ENCODE data around the gene FUT8.

The FUT8 gene

GRCh38 chr14:65566820-65567522 lies 154.4 kb downstream of the FUT8 start:
- DNase-seq: no peak

GRCh38 chr14:65574611-65575010 lies 162.1 kb downstream of the FUT8 start:
- no peak for DNase-seq

- no peak for DNase-seq
Measured at GRCh38 chr14:65575389-65575788, 162.9 kb downstream of the FUT8 start.

- no peak for DNase-seq
Measured at GRCh38 chr14:65580973-65581372, 168.4 kb downstream of the FUT8 start.

GRCh38 chr14:65581378-65581777 lies 168.8 kb downstream of the FUT8 start:
- no peak for DNase-seq

GRCh38 chr14:65581799-65582198 lies 169.3 kb downstream of the FUT8 start:
- DNase-seq: no peak

GRCh38 chr14:65585216-65585615 lies 172.7 kb downstream of the FUT8 start:
- no peak for DNase-seq

- no peak for DNase-seq
Measured at GRCh38 chr14:65588426-65589140, 176.1 kb downstream of the FUT8 start.

- DNase-seq: no peak
Measured at GRCh38 chr14:65594153-65594881, 181.8 kb downstream of the FUT8 start.

GRCh38 chr14:65594882-65595237 lies 182.3 kb downstream of the FUT8 start:
- DNase-seq: no peak

- DNase-seq: no peak
Measured at GRCh38 chr14:65599375-65599774, 186.8 kb downstream of the FUT8 start.

GRCh38 chr14:65600742-65601141 lies 188.2 kb downstream of the FUT8 start:
- DNase-seq: no peak

GRCh38 chr14:65604535-65604934 lies 192.0 kb downstream of the FUT8 start:
- DNase-seq: no peak

GRCh38 chr14:65604936-65605335 lies 192.4 kb downstream of the FUT8 start:
- no peak for DNase-seq

GRCh38 chr14:65606460-65606859 lies 193.9 kb downstream of the FUT8 start:
- DNase-seq: no peak

GRCh38 chr14:65613131-65613650 lies 200.7 kb downstream of the FUT8 start:
- no peak for DNase-seq

GRCh38 chr14:65618996-65619395 lies 206.5 kb downstream of the FUT8 start:
- no peak for DNase-seq

- no peak for DNase-seq
Measured at GRCh38 chr14:65620195-65620594, 207.7 kb downstream of the FUT8 start.

- DNase-seq: no peak
Measured at GRCh38 chr14:65622703-65623102, 210.2 kb downstream of the FUT8 start.

- DNase-seq: no peak
Measured at GRCh38 chr14:65623759-65624158, 211.2 kb downstream of the FUT8 start.

GRCh38 chr14:65627315-65627714 lies 214.8 kb downstream of the FUT8 start:
- DNase-seq: no peak

GRCh38 chr14:65628664-65629063 lies 216.1 kb downstream of the FUT8 start:
- DNase-seq: no peak

GRCh38 chr14:65631040-65631439 lies 218.5 kb downstream of the FUT8 start:
- DNase-seq: no peak

GRCh38 chr14:65632487-65632886 lies 220.0 kb downstream of the FUT8 start:
- no peak for DNase-seq

All from KG1 (cell line).